NCI-H128 (cell line): ENCODE data around the gene SYT1.
"Not testable (repeated sequence)": the region's sequence is repeated elsewhere in the genome, so short reads cannot be mapped to it uniquely, and the experiment has no call there.

ENCODE experiments used
- DNase-seq: peaks from one replicate; lab custom pipeline; 2025; ENCODE audit not compliant: unreplicated experiment; lab: John Stamatoyannopoulos, UW

The SYT1 gene

GRCh38 chr12:79200176-79200575 is 335.6 kb downstream of the SYT1 start:
- DNase-seq, result peak; percentile 55

GRCh38 chr12:79203058-79203647 is 338.6 kb downstream of the SYT1 start:
- DNase-seq, result no peak

DNA sequence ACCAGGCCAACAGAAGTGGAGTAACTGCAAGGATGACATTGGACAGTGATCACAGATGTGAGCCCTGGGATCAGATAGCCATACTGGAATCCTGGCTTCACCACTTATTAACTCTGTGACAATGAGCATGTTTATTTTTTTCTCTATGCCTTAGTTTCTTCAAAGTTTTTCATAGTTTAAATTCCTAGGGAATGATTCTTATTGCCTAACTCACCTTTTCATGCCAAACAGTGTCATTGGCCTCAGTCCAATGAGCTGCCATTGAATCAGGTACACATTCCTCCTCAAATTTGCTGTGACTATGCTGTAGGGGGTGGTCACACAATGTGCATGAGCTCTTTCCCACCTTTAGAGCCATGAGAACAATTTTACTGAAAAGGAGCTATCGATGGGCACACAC is 342.3 kb downstream of the SYT1 start:
- no peak for DNase-seq

GRCh38 chr12:79210403-79210802 is 345.8 kb downstream of the SYT1 start:
- DNase-seq, result not testable (repeated sequence)

DNA sequence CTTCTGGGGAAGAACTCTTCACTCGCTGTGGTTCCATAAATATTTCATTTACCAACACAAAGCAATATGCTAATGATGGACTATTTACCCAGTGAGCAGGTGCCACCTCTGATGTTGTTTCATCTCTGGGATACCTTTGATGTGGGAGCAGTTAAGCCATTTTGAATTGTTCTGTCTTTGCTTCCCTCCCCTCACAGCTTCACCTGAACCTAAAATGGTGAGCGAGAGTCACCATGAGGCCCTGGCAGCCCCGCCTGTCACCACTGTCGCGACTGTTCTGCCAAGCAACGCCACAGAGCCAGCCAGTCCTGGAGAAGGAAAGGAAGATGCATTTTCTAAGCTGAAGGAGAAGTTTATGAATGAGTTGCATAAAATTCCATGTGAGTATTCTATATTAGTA is 352.7 kb downstream of the SYT1 start:
- no peak for DNase-seq

- DNase-seq, result no peak
Observed at GRCh38 chr12:79223210-79223609, 358.6 kb downstream of the SYT1 start.

DNA sequence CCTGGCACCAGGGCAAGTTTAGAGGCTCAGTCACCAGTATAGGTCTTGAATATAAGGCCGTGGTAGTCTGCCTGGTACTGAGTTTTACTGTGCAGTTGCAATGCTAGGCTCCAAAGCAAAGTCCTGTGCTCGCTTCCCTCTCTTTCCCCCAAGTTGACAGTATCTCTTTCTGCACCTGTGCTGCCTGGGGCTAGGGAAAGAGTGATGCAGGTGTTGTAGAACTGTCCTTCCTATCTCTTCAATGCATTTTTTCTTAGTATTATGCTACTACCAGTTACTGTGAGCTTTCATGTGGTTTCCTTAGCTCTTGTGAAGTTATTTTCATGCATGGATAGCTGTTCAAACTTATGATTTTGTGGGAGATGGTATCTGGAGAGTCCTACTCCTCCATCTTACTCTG is 359.2 kb downstream of the SYT1 start:
- DNase-seq, result no peak

GRCh38 chr12:79227091-79227490 is 362.5 kb downstream of the SYT1 start:
- DNase-seq, result no peak

GRCh38 chr12:79227646-79228045 is 363.1 kb downstream of the SYT1 start:
- DNase-seq, result no peak

- peak; percentile 97 for DNase-seq
Observed at GRCh38 chr12:79233341-79233781, 368.8 kb downstream of the SYT1 start.

DNA sequence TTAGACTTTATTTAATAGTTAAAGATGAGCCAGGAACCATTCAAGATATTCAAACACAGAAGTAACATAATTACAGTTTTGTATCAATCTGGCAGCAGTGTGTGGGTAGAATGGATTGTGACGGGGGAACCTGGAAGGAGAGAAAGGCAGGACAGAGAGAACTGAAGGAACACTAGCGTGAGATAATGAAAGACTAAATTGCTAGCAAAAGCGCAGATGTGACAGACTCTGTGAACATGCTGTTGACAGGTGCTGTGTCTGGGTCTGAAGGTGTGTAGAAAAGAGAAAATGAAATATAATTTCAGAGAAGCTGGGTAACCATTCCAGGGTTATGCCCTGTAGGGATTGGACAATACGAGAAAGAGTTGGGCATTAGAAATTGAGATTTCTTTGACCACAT is 372.3 kb downstream of the SYT1 start:
- DNase-seq, result no peak

DNA sequence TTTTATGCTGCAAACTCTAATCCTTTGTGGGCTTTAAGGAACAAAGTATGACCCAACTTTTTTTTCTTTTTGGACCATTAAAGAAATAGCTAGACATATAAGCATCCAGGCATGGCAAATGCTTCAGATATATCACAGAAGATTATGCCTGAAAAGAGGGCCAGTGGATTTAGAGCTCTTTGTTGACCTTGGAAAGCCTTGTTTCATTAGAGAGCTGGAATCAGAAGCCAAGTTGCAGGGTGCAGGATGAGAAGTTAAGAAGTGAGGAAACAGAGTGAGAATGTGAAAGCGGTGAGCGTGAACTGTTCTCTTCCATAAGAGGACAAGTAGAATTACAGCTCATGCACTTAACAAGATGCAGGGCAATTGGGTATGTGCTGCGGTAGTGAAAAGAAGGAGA is 373.7 kb downstream of the SYT1 start:
- DNase-seq, result no peak

GRCh38 chr12:79247494-79247893 is 382.9 kb downstream of the SYT1 start:
- DNase-seq, result no peak

DNA sequence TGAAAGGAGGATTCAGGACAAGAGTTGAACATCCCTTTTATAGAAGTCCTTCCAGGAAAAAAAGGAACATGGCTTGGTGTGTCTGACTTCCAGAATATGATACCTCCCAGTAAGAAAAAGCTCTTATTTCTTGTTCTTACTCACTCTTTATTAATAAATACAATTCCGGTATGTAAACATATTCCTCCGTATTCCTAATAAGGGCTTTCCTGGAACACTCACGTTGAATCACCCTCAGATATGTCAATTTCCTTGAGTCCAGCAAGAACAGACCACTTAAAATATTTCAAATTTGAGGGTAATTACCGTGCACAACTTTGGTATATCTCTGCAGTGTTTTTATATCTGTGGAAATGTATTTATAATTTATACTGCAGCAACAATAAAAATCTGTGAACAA is 385.6 kb downstream of the SYT1 start:
- no peak for DNase-seq

DNA sequence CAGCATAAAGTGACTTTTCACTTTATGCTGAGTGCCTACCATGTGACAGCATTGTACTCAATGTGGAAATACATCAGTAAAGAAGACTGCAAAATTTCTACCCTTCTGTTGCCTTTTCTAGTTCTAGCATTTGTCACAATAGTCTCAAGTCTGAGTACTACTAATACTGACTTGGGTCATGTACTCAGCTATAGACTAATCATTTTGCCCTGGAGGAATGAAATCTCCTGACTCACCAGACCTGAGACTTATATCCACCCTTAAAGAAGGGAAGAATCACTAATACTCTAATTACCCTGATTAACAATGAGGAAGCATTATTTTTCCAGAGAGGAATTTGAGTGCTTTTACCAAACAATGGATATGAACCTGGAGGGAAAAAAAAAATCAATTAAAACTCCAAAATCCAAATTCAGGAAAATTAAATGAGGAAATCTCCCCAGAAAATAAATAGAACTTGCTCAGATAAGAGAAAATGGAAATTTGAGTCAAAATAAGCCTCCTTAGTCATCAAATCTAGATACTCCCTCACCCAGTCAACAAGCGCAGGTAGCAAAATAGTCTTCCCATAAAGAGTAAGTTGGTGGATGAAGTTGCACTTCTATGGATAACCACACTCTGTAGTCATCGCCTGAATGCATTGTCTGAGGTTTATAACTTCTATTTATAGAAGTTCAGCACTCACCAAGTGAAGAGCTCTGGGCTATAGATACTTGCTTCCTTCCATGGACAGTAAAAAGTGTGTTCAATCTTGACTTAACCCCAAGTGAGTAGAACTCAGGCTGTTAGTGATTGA is 386.6 kb downstream of the SYT1 start:
- DNase-seq, result no peak

DNA sequence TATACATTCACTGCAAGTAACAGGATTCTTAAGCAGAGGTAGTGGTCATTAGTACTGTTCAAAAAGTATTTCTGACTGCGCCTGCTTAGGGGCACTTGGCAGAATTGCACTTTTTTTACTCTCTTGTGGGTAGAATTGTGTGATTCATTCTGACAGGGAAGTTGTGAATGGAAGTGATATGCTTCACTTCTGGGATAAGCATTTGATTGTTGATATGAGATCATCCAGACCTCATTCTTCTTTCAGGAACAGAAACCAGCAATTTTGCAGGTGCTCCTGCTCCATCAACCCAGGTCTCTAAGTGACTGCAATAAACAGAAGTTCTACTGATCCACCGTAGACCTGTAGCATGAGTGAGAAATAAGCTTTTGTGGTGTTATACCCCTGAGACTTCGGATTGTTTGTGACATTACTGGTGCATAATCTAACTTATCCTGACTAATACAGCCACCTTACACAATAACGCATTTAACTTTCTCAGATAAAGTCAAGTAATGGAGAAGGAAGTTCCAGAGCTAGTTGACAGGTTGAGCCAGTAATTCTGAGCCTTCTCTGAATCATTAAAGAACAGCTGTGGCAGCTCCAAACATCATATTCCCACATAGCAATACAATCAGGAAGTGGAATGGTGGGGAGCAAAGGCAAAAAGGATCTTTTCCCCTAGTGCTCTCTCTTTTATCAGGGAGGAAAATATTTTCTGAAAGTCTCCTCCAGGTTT is 387.9 kb downstream of the SYT1 start:
- no peak for DNase-seq

DNA sequence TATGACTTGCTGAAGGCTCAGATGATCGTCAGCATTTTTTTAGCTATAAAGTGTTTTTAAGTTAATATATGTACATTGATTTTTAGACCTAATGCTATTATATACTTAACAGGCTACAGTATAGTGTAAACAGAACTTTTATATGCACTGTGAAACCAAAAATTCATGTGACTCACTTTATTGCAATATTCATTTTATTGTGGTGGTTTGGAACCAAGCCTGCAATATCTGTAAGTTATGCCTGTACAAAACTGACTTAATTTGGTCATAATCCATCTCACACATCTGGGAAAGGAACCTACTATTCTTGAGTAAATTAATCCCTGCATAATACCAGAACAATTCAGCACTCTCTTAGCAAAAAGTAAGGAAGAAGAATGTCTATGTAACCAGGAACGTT is 390.7 kb downstream of the SYT1 start:
- no peak for DNase-seq

DNA sequence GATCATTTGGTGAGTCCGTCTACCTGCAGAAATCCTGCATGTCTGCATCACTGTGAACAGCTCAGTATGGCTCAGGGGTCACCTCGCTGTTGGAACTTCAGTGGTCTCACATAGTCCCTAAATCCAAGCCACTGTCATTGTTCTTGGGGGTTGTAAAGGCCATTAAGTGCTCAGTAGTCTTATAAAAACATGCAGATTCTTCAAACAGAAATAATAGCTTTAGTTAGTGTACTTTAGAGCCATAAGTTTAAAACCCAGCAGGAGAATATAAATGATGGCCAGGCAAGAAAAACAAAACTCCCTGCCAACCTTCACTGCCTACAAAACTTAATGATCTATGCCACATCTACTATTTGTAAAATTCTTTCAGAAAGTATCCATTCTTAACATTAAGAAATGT is 396.3 kb downstream of the SYT1 start:
- DNase-seq, result no peak

DNA sequence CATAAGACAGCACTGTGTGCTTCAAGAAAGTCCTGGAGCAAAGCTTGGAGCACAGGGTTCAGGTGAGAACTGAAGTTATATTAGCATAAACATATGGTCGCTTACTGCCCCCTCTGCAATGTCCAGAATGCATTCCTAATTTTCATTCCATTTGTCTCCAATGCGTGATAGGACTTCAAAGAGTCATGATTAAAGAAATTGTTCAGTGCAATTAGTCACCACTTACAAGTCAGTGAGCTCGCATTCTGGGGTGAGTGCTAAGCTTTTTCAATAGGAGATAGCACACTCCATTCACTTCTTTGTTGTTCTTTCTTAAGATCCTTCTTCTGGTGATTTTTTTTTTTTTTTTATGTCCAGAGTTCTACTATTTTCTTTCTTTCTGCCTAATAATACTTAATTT is 398.4 kb downstream of the SYT1 start:
- no peak for DNase-seq

DNA sequence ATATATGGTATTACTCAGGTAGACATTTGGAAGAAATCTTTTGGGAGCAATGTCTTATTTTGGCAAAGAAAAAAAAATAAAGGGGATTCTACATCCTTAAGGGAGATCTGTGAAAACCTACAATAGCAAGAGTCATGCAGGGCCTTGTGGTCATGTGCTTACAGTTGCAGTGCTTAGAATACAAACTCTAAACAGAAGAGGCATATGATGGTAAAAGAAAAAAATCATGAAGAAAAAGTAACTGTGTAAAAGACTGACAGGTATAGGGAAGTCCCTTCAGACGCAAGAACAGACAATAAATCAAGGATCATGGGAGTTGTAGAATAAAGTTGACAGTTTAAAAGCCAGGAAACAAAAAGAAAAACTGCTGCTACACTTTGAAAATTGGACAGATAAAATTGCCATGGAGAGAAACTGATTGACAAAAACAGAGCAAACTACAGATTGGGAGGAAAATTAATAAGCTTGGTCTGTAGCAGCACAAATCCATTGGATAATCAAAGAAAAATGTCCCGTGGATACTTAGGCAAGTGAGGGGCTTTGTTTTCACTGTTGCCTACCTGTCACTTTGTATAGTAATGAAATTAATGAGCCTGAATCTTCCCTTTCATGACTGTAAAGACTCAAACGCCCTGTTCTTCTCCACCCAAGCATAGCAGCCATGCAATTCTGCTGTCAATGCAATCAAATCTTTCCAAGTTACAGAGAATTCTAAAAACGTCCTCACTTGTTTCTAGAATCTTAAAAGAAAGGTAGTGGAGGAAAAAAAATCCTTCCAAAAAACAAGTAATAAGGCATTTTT is 402.0 kb downstream of the SYT1 start:
- DNase-seq, result no peak

DNA sequence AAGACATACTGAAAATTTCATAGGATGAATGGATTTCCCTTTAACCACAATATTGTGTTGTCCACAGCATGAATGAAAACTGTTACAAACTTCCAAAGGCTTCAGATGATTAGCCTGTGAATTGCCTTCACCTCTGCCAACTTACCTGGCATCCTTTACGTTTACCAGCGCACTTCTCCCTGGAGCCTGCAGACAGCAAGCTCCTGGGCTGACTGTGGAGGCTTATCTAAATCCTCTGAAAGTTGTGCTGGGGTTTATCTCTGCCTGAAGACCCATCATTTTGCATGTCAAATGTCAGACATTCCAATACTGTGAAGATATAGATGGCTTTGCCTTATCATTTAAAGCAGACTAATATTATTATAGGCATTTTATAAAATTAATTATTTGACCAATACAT is 403.0 kb downstream of the SYT1 start:
- DNase-seq, result no peak
